Thyroid gland (tissue), 4 donors: ENCODE data around the gene TBC1D5. TPM values are rescaled to one million over a fixed set of nuclear protein-coding genes. Genes with fewer than 3 reads are reported as not detected.

Source experiments
- DNase-seq, 2 donors: peaks; one replicate each; pipeline ENCODE4 v3.0.0-alpha.2; 2019
- H3K27ac ChIP-seq, 3 donors: fragments of 200-600 bp; sonication (generic); 1 replicate in 2 of 3; 2 replicates in 1 of 3; pipeline ENCODE4 v1.5.1; 2016 to 2019; ENCODE audit warnings: mild to moderate bottlenecking in 1 of 3, moderate library complexity in 1 of 3
- H3K27me3 ChIP-seq: fragments of 200-600 bp; sonication (generic); one replicate; pipeline ENCODE4 v1.5.1; 2019
- H3K36me3 ChIP-seq, 2 donors: fragments of 200-600 bp; sonication (generic); one replicate each; pipeline ENCODE4 v1.5.1; 2016 to 2019
- H3K4me1 ChIP-seq, 2 donors: fragments of 200-600 bp; sonication (generic); one replicate each; pipeline ENCODE4 v1.5.1; 2017 to 2019
- H3K4me3 ChIP-seq, 3 donors: fragments of 200-600 bp; sonication (generic); replicated peaks in 1 of 3; 1 replicate in 2 of 3; 2 replicates in 1 of 3; pipeline ENCODE4 v1.5.1; 2016; ENCODE audit warnings: mild to moderate bottlenecking in 1 of 3
- H3K9me3 ChIP-seq: fragments of 200-600 bp; sonication (generic); one replicate; pipeline ENCODE4 v1.5.1; 2017
- POLR2A ChIP-seq, 2 donors: fragments of 450-650 bp; IDR thresholded peaks; one replicate each; pipeline ENCODE4 v1.6.1; 2017; ENCODE audit warnings: antibody characterized with exemption in 2 of 2, mild to moderate bottlenecking in 2 of 2, moderate library complexity in 1 of 2
- WGBS, 2 donors: methylation state at CpG; one replicate each; pipeline ENCODE4 v1.1.5; 2017; 5-methylcytosine and 5-hydroxymethylcytosine counted together
- intact Hi-C: fragments of 100-400 bp; cut with DNase I; formaldehyde crosslinking; loops from one replicate; pipeline ENCODE4 v1.15.1; 2023
- total RNA-seq, 4 donors: library from RNA; depleted of rRNA; stranded (reverse); fragments of >200 nt; gene quantifications; one replicate each; pipeline ENCODE4 v1.2.3, GENCODE V29; 2016
- TF ChIP-seq, protein P1 (sequence below), 6 experiments: fragments of 200-600 bp in 3 of 6; fragments of 450-650 bp in 3 of 6; sonication (generic) in 3 of 6; IDR thresholded peaks; one replicate each; pipeline ENCODE4 v1.5.1; 2016 to 2019; ENCODE audit warnings: antibody characterized with exemption in 6 of 6, mild to moderate bottlenecking in 2 of 6, inconsistent platforms in 1 of 6, moderate library complexity in 1 of 6

Gene TBC1D5
- total RNA-seq, 4 donors from 2014 or later = 115 to 141 (median 133) TPM

GRCh38 chr3:17420668-17421067 is 321.8 kb downstream of the TBC1D5 start:
- H3K27me3 ChIP-seq = no peaks in the 10 kb centered on the region
- DNase-seq = no peak
- intact Hi-C loops = no loop called here
- H3K9me3 ChIP-seq = no peaks in the 10 kb centered on the region
- TF ChIP-seq, protein P1, sequence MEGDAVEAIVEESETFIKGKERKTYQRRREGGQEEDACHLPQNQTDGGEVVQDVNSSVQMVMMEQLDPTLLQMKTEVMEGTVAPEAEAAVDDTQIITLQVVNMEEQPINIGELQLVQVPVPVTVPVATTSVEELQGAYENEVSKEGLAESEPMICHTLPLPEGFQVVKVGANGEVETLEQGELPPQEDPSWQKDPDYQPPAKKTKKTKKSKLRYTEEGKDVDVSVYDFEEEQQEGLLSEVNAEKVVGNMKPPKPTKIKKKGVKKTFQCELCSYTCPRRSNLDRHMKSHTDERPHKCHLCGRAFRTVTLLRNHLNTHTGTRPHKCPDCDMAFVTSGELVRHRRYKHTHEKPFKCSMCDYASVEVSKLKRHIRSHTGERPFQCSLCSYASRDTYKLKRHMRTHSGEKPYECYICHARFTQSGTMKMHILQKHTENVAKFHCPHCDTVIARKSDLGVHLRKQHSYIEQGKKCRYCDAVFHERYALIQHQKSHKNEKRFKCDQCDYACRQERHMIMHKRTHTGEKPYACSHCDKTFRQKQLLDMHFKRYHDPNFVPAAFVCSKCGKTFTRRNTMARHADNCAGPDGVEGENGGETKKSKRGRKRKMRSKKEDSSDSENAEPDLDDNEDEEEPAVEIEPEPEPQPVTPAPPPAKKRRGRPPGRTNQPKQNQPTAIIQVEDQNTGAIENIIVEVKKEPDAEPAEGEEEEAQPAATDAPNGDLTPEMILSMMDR (IDR thresholded peaks at IDR 0.05) = no peak
- no peak for TF ChIP-seq POLR2A (IDR thresholded peaks at IDR 0.05)
- no peak overlapping the region for H3K4me3 ChIP-seq
- H3K36me3 ChIP-seq = no peaks in the 10 kb centered on the region
- no peaks in the 10 kb centered on the region for H3K4me1 ChIP-seq
- 92 to 96% methylated on average over 1 of the region's 1 CpG for WGBS, 2 donors
- no peak overlapping the region for H3K27ac ChIP-seq

DNA sequence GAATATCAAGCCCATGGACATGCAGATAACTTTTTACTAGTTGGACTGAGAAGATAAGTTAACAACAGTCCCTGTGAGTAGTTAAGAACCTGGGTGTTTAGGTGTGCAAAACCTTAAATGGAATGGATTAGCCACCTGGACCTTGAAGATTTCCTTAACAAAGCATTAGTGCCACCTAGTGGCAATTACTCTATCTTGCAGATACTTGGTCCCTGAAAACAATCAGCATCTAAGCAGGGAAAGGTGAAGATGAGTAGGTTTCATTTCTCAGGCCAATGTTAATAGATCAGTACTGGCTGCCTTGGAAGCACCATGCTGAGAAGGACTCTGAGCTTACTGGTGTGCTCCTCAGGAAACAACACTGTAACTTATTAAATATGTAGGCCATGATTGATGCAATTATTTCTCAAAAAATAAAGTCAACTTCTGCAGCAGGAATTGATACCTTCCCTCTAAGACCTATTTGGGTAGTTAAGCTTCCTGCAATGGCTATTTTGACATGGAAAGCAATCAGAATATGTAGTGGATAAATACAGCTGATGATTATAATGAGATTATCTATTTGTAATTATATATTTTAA is 329.4 kb downstream of the TBC1D5 start:
- intact Hi-C loops = loop anchor here (5.0 to 10.0 kb wide), 2 partner anchors 151 to 808 kb away; partner anchors contain the start of gene DAZL

GRCh38 chr3:17411157-17411877 is 331.1 kb downstream of the TBC1D5 start:
- H3K9me3 ChIP-seq = no peaks in the 10 kb centered on the region
- H3K4me1 ChIP-seq = no peaks in the 10 kb centered on the region
- H3K27ac ChIP-seq = no peak overlapping the region
- TF ChIP-seq, protein P1 (IDR thresholded peaks at IDR 0.05) = no peak
- TF ChIP-seq POLR2A (IDR thresholded peaks at IDR 0.05) = no peak
- intact Hi-C loops = loop anchor here (5.0 to 10.0 kb wide), 2 partner anchors 149 to 807 kb away; partner anchors contain the start of gene DAZL
- no peaks in the 10 kb centered on the region for H3K27me3 ChIP-seq
- no peak for DNase-seq
- H3K36me3 ChIP-seq = no peaks in the 10 kb centered on the region
- WGBS, 2 donors = 97 to 98% methylated on average over 3 of the region's 3 CpGs
- no peak overlapping the region for H3K4me3 ChIP-seq

More for the DNA sequence above, 329.4 kb downstream of the TBC1D5 start:
- Histone ChIP-seq H3K27ac (no peak overlapping the region), H3K4me1 (no peaks in the 10 kb centered on the region), H3K27me3 (no peaks in the 10 kb centered on the region), H3K36me3 (no peaks in the 10 kb centered on the region), H3K9me3 (no peaks in the 10 kb centered on the region), H3K4me3 (no peak overlapping the region)
- no peak for DNase-seq
- TF ChIP-seq, protein P1 (IDR thresholded peaks at IDR 0.05) = peak; percentile 57 to 78 (median 73)
- TF ChIP-seq POLR2A (IDR thresholded peaks at IDR 0.05) = no peak

DNA sequence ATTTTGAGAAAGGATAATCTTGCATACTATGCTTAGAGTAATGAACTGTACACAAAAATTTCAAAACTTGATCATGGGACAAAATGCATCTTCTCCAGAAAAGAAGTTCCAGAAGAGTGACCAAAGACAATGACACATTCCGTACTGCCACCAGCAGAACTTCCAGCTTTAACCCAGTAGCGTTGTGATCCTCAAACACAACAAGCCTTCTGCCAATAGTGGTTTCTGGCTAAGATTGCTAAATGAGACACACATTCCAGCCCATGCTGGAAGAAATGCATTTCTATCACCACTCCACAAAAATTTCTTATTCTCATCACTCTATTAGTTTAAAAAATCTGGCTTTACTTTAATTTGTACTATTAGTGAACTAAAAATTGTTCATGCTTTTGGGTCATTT is 334.9 kb downstream of the TBC1D5 start:
- no peak overlapping the region for H3K27ac ChIP-seq
- intact Hi-C loops = no loop called here
- no peaks in the 10 kb centered on the region for H3K4me1 ChIP-seq
- 71 to 81% methylated on average over 2 of the region's 2 CpGs for WGBS, 2 donors
- no peaks in the 10 kb centered on the region for H3K9me3 ChIP-seq
- no peak for DNase-seq
- TF ChIP-seq, protein P1 (IDR thresholded peaks at IDR 0.05) = no peak
- no peak for TF ChIP-seq POLR2A (IDR thresholded peaks at IDR 0.05)
- H3K27me3 ChIP-seq = no peaks in the 10 kb centered on the region
- H3K36me3 ChIP-seq = no peaks in the 10 kb centered on the region
- no peak overlapping the region for H3K4me3 ChIP-seq

DNA sequence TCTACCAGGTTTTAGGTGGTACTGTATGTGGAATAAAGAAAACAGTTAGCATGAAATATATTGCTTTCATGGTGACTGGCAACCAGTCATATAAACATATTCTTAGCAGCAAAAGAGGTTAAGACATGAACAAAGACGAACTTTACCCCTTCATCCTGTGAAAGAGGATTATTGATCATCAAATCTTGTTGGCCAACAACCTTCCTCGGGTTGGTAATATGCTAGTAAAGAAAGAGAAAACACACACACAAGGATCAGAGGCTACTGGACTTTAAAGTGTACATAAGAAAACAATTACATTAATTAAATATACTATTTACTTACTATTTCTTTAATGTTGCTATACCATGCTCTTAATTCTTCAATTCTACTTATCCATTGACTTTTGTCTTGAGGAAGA is 337.9 kb downstream of the TBC1D5 start:
- intact Hi-C loops = no loop called here

More for the DNA sequence above, 337.9 kb downstream of the TBC1D5 start:
- Histone ChIP-seq H3K4me1 (no peaks in the 10 kb centered on the region), H3K4me3 (no peak overlapping the region), H3K27me3 (no peaks in the 10 kb centered on the region), H3K27ac (no peak overlapping the region), H3K9me3 (no peaks in the 10 kb centered on the region), H3K36me3 (no peaks in the 10 kb centered on the region)
- TF ChIP-seq, protein P1 (IDR thresholded peaks at IDR 0.05) = no peak
- no peak for TF ChIP-seq POLR2A (IDR thresholded peaks at IDR 0.05)
- WGBS, 2 donors = 85 to 87% methylated on average over 2 of the region's 2 CpGs
- DNase-seq = no peak
